Activated CD4-positive, alpha-beta T cell treated with anti-CD3 and anti-CD28 coated beads, Interleukin-2, Interleukin-4, amounts not matched to agents 100 ng/mL and 50 ng/mL, durations not matched to agents 16 hours and 8 hours (primary cell): ENCODE results near the gene RMND5B.
"Not testable (repeated sequence)": the region's sequence is repeated elsewhere in the genome, so short reads cannot be mapped to it uniquely, and the experiment has no call there.

Experiments used
- DNase-seq: peaks from one replicate; pipeline ENCODE4 v3.0.0-alpha.2; 2020; ENCODE audit warnings: low spot score

The RMND5B gene

DNA sequence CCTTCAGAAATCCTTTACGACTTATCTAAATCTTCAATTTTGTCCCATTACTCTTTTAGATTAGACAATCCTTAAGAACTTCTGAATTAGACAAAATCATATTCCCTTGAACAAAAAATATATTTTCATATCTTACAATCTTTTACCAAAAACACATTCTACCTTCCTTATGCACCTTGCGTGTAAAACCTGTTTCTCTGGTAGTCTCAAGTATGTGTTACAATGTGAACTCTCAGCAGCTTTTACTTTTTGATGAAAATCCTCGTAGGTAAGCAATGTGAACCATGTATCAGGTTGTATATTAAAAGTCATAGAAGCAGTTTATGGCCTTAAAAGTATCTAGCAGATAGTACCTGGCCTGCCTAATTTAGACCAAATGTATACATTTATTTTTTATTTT is 43.6 kb downstream of the RMND5B start:
- no peak for DNase-seq

DNA sequence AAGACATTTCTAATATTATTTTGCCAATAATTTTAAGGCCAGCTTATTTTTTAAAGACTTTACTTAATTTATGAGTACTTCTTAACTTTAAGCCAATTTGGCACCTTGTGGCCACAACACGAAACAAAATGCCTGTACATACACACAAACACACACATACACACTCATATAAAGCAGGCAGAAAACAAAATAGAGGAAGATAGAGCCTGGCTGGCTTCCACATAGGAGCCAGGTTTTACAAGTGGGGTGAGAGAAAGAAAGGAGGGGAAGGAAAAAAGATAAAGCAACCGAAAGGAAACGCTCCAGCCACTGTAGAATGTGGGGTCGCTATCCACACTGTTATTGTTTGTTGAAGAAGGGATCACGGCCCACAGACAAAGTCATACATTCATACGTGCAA is 46.0 kb downstream of the RMND5B start:
- DNase-seq = no peak

DNA sequence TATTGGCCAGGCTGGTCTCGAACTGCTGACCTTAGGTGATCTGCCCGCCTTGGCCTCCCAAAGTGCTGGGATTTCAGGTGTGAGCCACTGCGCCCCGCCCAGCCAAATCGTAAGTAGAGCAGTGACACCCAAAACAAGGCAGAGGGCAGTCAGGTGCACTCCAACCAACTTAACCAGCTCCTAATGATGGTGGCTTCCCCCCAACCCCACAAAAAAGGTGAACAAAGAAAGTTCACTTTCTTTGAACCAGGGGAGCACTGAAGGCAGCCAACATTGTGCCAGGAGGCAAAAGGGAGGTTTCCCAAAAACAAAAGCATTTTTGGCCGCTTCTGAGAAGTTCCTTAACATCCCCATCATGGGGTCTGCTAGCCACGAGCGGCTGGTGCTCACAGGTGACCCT is 46.8 kb downstream of the RMND5B start:
- DNase-seq = no peak

DNA sequence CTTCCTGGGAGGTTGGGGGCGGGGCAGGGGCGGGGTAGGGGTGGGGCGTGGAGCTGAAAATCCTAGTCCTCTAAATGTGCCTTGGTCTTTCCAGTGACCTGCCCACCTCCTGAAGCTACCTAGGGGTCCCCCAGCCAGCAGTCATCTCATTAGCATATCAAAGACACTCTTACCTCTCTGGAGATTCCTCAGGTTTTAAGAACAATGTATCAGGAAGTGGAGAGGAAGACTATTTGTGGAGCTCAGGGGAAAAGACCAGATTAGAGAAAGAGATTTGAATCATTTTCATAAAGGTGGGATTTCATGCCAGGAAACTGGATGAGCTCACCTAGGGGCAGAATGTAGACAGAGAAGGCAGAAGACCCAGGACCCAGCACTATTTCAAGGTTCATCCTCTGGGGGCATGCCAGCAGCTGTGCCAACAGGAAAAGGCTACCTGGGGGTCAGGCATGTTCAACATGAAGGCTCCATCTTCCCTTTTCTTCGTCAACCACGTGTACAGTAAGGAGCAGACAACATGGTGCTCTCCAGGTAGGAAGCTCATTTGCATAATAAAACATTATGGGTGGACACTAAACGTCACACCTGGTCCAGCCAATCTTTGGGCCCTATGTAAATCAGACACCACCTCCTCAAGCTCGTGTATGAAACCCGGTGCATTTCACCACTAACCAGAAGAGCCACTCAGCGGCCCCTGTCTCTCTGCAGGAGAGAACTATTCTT is 49.5 kb downstream of the RMND5B start:
- no peak for DNase-seq

DNA sequence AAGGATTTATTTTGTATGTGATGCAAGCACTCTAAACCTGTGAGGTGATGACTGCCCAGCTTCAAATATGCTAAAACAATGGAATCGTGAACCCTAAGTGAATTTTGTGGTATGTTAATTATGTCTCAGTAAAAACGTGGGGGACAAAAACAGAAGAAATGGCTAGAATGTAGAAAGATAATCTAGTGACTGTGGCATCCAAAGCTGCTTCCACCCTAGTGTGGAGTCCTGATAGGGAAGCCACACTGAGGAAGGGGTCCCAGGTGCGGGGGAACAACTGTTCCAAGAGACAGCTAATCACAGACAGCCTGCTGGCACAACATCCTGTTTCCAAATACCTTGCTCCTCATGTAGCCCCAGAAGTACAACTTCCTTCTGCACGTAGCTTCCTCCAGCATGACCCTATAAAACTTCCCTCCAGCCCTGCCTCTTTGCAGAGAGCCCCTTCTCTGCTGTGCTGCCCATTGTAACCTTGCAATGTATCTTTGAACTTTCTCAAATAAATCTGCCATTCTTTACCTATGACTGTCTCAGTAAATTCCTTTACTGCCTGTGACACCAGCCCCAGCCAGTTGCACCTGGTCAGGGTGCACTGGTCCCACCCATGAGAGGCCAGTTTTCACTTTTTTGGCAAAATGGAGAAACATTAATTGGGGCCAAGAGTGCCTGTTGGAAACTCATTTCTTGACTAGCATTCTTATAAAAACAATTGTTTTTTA is 51.5 kb downstream of the RMND5B start:
- no peak for DNase-seq

DNA sequence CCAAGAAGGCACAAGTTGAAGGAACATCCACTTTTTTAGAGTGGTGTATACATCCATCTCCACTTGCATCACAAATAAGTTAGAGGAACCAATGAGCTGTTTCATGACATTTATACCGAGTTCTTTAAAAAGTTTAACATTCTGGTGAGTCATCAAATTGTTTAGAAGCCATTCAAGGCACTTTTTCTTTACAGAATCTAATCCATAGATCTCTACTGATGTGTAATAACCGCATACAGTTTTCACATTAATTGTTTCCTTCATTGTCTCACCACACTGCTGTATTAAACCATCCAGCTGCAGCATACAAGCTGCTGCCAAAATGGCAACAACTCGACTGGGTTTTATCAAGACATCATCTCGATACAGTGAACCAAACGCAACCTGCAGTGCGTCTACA is 55.6 kb downstream of the RMND5B start:
- no peak for DNase-seq

DNA sequence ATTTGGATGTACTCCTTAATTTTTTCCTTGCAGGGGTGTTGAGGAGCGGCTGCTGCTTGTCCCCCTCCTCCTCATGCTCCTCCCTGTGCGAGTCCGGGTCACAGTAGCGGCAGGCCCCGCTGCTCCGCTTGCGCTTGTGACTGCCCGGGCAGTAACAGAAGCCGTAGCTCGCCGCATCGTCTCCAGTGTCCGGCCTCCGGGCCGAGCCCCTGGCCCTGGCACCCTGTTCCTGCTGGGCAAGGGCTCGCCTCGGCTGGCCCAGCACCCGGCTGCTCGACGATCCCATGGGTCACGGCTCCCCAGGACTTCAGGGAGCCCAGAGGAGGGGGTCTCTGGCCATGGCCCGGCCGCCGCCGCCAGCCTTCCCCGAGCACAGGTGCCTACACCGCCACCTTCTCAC is 56.2 kb downstream of the RMND5B start, which contains the start of gene GMCL2:
Gene GMCL2 (minus strand): TSS at position 358 of the 400 bp plus-strand sequence. CDS start 72 bp downstream, at position 286.
- no peak for DNase-seq

DNA sequence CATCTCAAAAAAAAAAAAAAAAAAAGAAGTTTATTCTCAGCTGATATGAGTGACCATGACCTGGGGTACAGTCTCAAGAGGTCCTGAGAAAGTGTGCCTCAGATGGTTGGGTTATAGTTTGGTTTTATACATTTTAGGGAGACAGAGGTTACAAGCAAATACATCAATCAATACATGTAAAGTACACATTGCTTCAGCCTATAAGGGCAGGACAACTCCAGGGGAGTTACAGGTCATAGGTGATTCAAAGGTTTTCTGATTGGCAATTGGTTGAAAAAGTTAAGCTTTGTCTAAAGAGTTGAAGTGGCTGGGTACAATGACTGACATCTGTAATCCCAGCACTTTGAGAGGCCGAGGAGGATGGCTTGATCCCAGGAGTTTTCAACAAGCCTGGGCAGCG is 58.6 kb downstream of the RMND5B start:
- DNase-seq = no peak

DNA sequence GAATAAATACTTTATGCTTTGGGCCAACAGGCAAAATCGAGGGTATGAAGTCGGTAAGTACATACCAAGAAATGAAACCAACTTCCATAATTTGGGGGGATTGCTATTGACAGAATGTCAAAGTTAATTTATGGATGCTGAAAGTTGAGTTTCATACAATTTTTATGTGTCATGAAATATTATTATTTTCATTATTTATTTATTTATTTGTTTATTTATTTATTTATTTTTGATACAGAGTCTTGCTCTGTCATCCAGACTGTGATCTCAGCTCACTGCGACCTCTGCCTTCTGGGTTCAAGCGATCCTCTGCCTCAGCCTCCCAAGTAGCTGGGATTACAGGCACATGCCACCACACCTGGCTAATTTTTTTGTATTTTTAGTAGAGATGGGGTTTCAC is 60.8 kb downstream of the RMND5B start:
- no peak for DNase-seq

DNA sequence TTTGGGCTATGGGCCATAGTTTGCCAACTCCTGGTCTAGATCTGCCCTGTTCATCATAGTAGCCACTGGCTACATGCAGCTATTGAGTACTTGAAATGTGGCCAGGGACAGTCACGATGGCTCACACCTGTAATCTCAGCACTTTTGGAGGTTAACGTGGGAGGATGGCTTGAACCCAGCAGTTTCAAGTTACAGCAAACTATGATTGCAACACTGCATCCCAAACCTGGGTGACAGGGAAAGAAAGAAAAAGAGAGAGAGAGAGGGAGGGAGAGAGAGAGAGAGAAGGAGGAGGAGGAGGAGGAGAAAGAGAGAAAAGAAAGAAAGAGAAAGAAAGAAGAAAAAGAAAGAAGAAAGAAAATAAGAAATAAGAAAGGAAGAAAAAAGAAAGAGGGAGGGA is 61.4 kb downstream of the RMND5B start:
- DNase-seq = no peak

DNA sequence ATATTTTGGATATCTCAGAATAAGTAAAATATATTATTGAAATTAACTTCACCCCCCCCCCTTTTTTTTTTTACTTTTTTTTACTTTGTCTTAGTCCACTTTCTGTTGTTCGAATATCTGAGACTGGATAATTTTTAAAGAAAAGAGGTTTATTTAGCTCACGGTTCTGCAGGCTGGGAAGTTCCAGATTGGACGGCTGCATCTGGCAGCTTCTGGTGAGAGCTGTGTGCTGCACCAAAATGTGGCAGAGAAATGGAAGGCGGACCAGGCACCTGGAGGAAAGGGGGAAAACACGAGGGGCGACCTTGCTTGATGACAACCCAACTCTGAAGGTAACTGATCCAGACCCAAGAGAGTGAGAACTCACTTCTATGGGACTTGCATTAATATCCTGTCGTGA is 62.0 kb downstream of the RMND5B start:
- no peak for DNase-seq

DNA sequence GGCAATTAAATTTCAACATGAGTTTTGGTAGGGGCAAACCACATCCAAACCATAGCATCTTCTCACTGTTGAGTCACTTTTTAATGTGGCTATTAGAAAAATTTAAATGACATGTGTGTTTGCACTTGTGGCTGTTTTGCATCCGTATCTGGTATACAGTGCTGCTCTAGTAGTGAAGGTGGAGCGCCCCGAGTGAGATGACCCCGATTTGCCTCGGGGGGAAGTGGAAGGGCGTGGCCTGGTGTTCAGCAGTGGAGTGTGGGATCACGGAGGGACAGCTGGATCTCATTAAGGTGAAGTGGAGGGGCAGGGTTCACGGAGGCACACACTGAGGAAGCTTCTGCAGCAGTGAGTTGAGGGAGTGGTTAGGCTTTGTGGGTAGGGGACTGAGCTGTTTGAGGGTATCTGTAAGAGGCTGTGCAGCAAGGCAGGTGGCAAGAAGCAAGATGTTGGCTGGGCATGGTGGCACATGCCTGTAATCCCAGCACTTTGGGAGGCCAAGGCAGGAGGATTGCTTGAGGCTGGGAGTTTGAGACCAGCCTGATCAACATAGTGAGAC is 62.5 kb downstream of the RMND5B start:
- DNase-seq = no peak

DNA sequence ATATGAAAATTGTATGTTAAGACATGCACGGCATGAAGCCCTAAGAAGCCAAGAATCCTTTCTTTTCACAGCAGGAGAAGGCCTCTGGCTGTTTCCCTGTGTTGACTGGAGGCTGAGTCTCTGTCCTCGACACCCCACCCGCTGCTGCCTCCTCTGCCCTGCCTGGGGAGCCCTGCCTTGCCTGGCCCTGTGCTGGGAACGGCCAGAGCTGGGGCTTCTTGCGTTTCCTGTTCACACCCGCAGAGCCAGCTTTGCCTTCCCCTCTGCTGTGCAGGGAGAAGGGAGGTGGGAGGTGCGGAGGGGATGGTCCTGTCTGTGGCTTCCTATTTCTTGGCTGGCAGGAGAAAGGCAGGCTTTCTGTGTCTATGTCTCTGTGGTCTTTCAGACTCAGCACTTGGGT is 63.2 kb downstream of the RMND5B start:
- DNase-seq = no peak

DNA sequence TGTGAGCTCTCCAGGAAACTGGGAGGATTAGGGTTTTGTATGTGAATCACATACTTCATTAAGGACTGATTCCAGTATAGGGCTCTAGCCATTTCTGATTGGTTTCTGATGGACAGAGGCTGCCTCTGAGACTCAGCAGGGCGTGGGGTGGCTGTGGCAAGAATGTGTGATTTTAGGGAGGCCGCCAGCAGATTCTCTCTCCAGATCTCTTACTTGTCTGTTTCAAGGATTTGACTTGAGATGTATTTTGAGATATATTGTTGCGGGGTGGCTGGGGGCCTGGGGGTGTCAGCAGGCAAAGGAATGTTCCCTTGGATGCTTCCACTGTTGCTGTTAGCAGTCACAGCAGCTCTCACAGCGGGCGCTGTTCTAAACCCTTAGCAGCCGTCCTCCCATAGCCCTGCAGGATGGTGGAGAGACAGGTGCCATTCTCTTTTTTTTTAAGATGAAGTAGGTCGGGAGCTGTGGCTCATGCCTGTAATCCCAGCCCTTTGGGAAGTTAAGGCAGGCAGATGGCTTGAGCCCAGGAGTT is 65.5 kb downstream of the RMND5B start:
- no peak for DNase-seq

DNA sequence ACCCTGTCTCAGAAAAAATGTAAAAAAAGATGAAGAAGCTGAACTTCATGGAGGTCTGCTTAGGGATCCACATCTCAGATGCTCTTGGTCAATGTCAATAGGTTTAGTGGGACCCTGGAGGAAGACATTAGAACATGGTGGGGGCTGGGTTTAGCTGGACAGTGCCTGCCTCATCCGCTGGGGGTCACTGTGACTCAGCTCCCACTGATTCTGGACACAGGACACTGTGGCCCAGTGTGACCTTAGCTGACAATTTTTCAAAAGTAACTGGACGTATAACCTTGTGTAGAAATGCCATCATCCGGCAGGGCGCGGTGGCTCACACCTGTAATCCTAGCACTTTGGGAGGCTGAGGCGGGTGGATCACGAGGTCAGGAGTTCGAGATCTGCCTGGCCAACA is 66.2 kb downstream of the RMND5B start:
- DNase-seq = no peak

DNA sequence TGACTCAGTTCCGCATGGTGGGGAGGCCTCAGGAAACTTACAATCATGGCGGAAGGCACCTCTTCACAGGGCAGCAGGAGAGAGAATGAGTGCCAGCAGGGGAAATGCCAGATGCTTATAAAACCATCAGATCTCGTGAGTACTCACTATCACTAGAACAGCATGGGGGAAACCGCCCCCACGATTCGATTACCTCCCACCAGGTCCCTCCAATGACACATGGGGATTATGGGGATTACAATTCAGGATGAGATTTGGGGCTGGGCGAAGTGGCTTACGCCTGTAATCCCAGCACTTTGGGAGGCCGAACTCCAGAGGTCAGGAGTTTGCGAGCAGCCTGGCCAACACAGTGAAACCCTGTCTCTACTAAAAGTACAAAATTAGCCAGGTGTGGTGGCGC is 67.3 kb downstream of the RMND5B start:
- DNase-seq = not testable (repeated sequence)

DNA sequence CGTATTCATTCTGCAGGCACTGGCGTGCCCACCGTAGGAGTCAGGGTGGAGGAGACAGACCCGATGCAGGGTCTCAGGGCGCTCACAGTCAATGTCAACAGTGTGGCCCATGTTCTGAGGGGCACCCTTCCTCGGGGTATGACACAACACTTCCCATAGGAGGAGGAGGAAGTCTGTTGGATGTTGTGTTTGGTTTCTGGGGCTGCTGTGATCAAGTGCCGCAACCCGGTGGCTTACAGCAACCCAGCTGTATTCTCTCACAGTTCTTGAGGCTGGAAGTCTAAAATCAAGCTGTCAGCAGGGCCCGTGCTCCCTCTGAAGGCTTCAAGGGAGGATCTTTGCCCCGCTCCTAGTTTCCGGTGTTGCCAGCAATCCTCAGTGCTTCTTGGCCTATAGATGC is 67.9 kb downstream of the RMND5B start:
- DNase-seq = no peak

DNA sequence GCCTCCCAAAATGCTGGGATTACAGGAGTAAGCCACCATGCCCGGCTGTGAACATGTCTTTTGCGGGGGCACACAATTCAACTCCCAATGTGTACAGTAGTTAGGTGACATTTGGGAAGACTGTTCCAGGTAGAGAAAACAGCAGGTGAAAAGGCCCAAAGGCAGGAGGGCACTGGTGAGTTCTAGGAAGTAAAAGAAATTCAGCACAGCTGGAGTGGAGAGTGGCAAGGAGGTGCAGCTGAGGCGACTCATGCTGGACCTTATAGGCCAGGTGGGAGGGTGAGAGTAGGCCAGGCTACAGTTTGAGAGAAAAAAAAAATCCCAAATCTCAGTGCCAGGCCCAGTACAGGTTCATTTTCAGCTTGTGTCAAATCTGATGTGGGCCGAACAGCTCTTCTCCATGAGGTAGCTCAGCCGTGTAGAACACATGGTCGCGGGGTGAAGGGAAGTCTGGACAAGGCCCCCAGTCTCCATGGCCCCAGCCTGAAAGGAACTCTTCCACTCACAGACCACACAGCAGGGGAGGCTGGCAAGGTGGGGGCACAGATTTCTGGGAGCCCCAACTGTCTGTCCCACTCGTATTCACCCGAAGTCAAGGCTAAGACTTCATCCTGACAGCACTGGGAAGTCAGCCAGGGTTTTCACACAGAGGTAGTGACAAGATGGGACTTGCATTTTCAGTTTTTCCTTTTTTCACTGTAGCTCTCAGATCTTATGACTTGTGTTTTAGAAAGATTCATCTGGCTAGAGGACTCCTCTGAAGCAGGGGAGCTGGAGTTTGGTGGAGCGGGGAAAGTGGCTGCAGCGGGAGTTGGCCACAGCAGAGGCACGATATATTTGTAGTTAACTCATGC is 69.0 kb downstream of the RMND5B start:
- DNase-seq = no peak
